Fibroblast of lung (primary cell): Measurements from ENCODE around the gene SOX2. TPM values are rescaled to one million over a fixed set of nuclear protein-coding genes. Genes with fewer than 3 reads are reported as not detected.
A peak's percentile ranks its signal among the peaks of the same experiment; 100 is the strongest.

ENCODE experiments used
- DNase-seq, 2 donors: peaks; one replicate each; pipeline versions ENCODE4 v3.0.0 to v3.0.0-alpha.2; 2010; ENCODE audit warnings: low read depth in 2 of 2
- H2AFZ ChIP-seq: 2 replicates; pipeline ENCODE4 v1.5.1; 2012; ENCODE audit warnings: low read length, control low read depth, inconsistent platforms
- H3K27ac ChIP-seq: 2 replicates; pipeline ENCODE4 v1.5.1; 2011; ENCODE audit warnings: low read length, control low read depth; ENCODE audit not compliant: insufficient read depth
- H3K27me3 ChIP-seq: 2 replicates; pipeline ENCODE4 v1.5.1; 2011; ENCODE audit warnings: mild to moderate bottlenecking, low read length; ENCODE audit not compliant: control insufficient read depth, insufficient read depth
- H3K36me3 ChIP-seq: 2 replicates; pipeline ENCODE4 v1.5.1; 2011; ENCODE audit warnings: low read length; ENCODE audit not compliant: control insufficient read depth, insufficient read depth
- H3K4me1 ChIP-seq: 2 replicates; pipeline ENCODE4 v1.5.1; 2011; ENCODE audit warnings: low read length; ENCODE audit not compliant: control insufficient read depth, insufficient read depth; ENCODE audit errors: extremely low read depth
- H3K4me2 ChIP-seq: 2 replicates; pipeline ENCODE4 v1.5.1; 2011; ENCODE audit warnings: low read length, control low read depth; ENCODE audit not compliant: insufficient read depth; ENCODE audit errors: extremely low read depth
- H3K4me3 ChIP-seq, 4 experiments: fragments of 200-600 bp in 1 of 4; sonication (generic) in 1 of 4; replicated peaks in 1 of 4; 2 replicates each; pipeline ENCODE4 v1.5.1; 2011 to 2016; ENCODE audit warnings: low read length in 4 of 4, low read depth in 3 of 4, mild to moderate bottlenecking in 3 of 4, control low read depth in 2 of 4, inconsistent platforms in 1 of 4, mixed read lengths in 1 of 4; ENCODE audit not compliant: insufficient read depth in 1 of 4; ENCODE audit errors: control extremely low read depth in 1 of 4
- H3K79me2 ChIP-seq: 2 replicates; pipeline ENCODE4 v1.5.1; 2012; ENCODE audit warnings: mild to moderate bottlenecking, low read length, inconsistent platforms; ENCODE audit not compliant: control insufficient read depth, insufficient read depth
- H3K9ac ChIP-seq: 2 replicates; pipeline ENCODE4 v1.5.1; 2011; ENCODE audit warnings: mild to moderate bottlenecking, low read length, control low read depth; ENCODE audit not compliant: insufficient read depth
- H3K9me3 ChIP-seq: 2 replicates; pipeline ENCODE4 v1.5.1; 2012; ENCODE audit warnings: low read depth, low read length; ENCODE audit not compliant: control insufficient read depth, insufficient read depth
- H4K20me1 ChIP-seq: 2 replicates; pipeline ENCODE4 v1.5.1; 2011; ENCODE audit warnings: low read length; ENCODE audit not compliant: control insufficient read depth, insufficient read depth; ENCODE audit errors: extremely low read depth
- EZH2 ChIP-seq: IDR thresholded peaks from 2 replicates; pipeline ENCODE4 v1.5.1; 2012; ENCODE audit warnings: low read length, control low read depth, mild to moderate bottlenecking; ENCODE audit errors: missing control alignments
- polyA plus RNA-seq, 2 donors: library from polyadenylated mRNA; depleted of rRNA in 1 of 2; stranded (reverse) in 1 of 2; unstranded in 1 of 2; fragments of >200 nt; gene quantifications; 2 replicates each; pipeline ENCODE4 v1.2.1, GENCODE V29; 2011 to 2012; ENCODE audit warnings: missing spikeins in 1 of 2
- total RNA-seq: library from RNA; depleted of rRNA; stranded (reverse); fragments of >200 nt; gene quantifications from 2 replicates; pipeline ENCODE4 v1.2.1, GENCODE V29; 2014
- TF ChIP-seq, protein P1 (sequence below), 2 donors: IDR thresholded peaks in 1 of 2; conservative IDR thresholded peaks in 1 of 2; 1 replicate in 1 of 2; 2 replicates in 1 of 2; pipeline ENCODE4 v1.5.1; 2011 to 2012; ENCODE audit warnings: low read length in 2 of 2, control low read depth in 1 of 2, inconsistent platforms in 1 of 2, low read depth in 1 of 2, mild to moderate bottlenecking in 1 of 2

SOX2 gene
- total and polyA plus RNA-seq, 2 donors (not counting 1 experiment from before 2014, with no cell fraction given), result not detected

GRCh38 chr3:181701096-181701495 lies 10.6 kb upstream of the SOX2 start:
- no peak overlapping the region for H3K27ac ChIP-seq
- H4K20me1 ChIP-seq, result no peaks in the 10 kb centered on the region
- no peak overlapping the region for H3K4me3 ChIP-seq
- no peak overlapping the region for H3K4me2 ChIP-seq
- H3K4me1 ChIP-seq, result no peaks in the 10 kb centered on the region
- peaks cover 27% of the 10 kb centered on the region for H3K27me3 ChIP-seq
- no peaks in the 10 kb centered on the region for H3K9me3 ChIP-seq
- DNase-seq, result no peak
- no peaks in the 10 kb centered on the region for H3K79me2 ChIP-seq
- H3K36me3 ChIP-seq, result no peaks in the 10 kb centered on the region
- H3K9ac ChIP-seq, result no peak overlapping the region
- H2AFZ ChIP-seq, result no peak overlapping the region
- TF ChIP-seq, protein P1, sequence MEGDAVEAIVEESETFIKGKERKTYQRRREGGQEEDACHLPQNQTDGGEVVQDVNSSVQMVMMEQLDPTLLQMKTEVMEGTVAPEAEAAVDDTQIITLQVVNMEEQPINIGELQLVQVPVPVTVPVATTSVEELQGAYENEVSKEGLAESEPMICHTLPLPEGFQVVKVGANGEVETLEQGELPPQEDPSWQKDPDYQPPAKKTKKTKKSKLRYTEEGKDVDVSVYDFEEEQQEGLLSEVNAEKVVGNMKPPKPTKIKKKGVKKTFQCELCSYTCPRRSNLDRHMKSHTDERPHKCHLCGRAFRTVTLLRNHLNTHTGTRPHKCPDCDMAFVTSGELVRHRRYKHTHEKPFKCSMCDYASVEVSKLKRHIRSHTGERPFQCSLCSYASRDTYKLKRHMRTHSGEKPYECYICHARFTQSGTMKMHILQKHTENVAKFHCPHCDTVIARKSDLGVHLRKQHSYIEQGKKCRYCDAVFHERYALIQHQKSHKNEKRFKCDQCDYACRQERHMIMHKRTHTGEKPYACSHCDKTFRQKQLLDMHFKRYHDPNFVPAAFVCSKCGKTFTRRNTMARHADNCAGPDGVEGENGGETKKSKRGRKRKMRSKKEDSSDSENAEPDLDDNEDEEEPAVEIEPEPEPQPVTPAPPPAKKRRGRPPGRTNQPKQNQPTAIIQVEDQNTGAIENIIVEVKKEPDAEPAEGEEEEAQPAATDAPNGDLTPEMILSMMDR (conservative IDR thresholded peaks at IDR 0.05 in 1 of 2, IDR thresholded peaks at IDR 0.05 in 1 of 2; ENCODE audit: low read depth in 1 of 2, low read length in 2 of 2), result no peak
- TF ChIP-seq EZH2, result no peak

DNA sequence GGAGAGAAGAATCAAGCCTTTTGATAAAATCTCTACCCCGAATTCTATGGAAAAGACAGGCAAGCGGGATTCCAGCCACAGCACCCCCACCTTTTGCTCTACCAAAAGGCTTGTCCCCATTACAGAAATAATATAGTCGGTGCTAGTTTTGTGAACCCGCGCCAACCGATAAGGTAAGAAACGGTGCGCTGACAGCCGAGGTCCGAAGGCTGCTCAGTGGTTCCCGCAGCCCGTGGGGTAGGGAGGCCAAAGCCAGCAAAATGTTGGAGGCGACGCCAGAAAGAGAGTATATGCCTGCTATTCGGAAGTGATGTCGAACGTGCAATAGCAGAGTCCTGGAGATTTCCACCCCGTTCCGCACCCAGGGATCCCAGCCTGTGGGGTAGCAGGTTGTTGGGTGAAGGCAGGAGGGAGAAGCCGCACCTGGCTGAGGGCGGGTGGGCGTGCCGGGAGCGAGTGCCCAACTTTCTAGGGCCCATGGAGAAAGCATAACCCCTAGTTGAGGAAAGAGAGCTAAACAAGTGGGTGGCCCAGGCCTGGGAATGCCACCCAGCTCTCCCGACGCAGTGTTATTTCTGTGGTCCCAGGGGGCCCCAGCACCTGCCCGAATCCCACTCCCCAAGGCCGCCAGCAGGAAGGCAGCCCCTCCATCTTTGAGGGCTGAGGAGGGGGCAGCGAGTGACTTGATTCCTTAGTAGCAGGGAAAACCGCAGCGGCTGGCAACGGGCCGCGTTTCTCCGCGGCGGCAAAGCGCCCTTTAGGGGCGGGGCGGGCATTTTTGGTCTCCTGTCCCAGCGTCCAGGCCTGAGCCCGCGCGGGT lies 7.9 kb upstream of the SOX2 start:
- H3K4me1 ChIP-seq, result no peaks in the 10 kb centered on the region
- no peak for DNase-seq
- no peak overlapping the region for H2AFZ ChIP-seq
- H3K36me3 ChIP-seq, result no peaks in the 10 kb centered on the region
- no peak overlapping the region for H3K4me3 ChIP-seq
- no peaks in the 10 kb centered on the region for H3K9me3 ChIP-seq
- TF ChIP-seq, protein P1 (conservative IDR thresholded peaks at IDR 0.05 in 1 of 2, IDR thresholded peaks at IDR 0.05 in 1 of 2; ENCODE audit: low read depth in 1 of 2, low read length in 2 of 2), result no peak
- TF ChIP-seq EZH2, result peak; percentile 22
- peaks cover 19% of the 10 kb centered on the region for H3K27me3 ChIP-seq
- H4K20me1 ChIP-seq, result no peaks in the 10 kb centered on the region
- H3K79me2 ChIP-seq, result no peaks in the 10 kb centered on the region
- H3K27ac ChIP-seq, result no peak overlapping the region
- H3K4me2 ChIP-seq, result no peak overlapping the region
- H3K9ac ChIP-seq, result no peak overlapping the region

DNA sequence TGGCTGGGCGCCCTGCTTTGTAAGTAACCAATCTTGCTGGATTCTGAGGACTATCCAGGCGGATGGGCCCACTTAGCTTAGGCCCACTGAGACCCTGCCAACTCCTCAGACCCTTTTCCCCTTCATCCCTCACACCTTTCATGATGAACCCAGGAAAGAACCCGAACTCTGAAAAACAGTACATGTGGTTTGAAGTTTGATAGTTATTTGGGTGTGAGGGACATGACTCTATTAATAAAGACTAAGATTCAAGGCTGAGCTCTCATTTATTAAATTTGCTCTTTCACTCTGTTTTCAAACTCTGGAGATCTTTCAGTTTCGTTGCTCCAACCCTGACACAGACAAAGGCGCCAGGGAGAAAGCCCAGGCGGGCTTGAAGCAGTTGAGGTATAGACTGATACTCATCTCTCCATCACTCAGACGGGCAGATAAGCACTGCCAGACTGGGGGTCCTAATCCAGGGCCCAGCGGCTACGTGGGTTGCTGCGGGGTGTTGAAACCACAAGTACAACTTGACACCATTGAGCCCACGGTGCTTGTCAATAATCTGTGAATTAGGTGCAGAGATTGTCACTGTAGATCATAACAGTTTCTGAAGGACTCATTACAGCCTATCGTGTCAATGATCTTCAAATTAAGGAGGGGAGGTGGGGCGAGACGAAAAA lies 7.2 kb upstream of the SOX2 start:
- H3K4me3 ChIP-seq, result no peak overlapping the region
- H3K9me3 ChIP-seq, result no peaks in the 10 kb centered on the region
- no peak overlapping the region for H3K27ac ChIP-seq
- H3K4me1 ChIP-seq, result no peaks in the 10 kb centered on the region
- no peak overlapping the region for H3K4me2 ChIP-seq
- H4K20me1 ChIP-seq, result no peaks in the 10 kb centered on the region
- DNase-seq, result no peak
- peaks cover 19% of the 10 kb centered on the region for H3K27me3 ChIP-seq
- H2AFZ ChIP-seq, result no peak overlapping the region
- H3K9ac ChIP-seq, result no peak overlapping the region
- H3K79me2 ChIP-seq, result no peaks in the 10 kb centered on the region
- TF ChIP-seq, protein P1 (conservative IDR thresholded peaks at IDR 0.05 in 1 of 2, IDR thresholded peaks at IDR 0.05 in 1 of 2; ENCODE audit: low read depth in 1 of 2, low read length in 2 of 2), result no peak
- TF ChIP-seq EZH2, result no peak
- H3K36me3 ChIP-seq, result no peaks in the 10 kb centered on the region
